PC-3 (cell line): ENCODE measurements around the gene SLC7A1. TPM values are rescaled to one million over a fixed set of nuclear protein-coding genes. Genes with fewer than 3 reads are reported as not detected.

ENCODE experiments used
- ATAC-seq: fragments of 200-7000 bp; cut with Tn5 transposase; 2 replicates; pipeline ENCODE4 v1.9.1; 2020; ENCODE audit warnings: mild to moderate bottlenecking, moderate library complexity
- BruUV-seq: library from RNA; stranded (reverse); fragments of 400-500 nt; replicated peaks from 2 replicates; lab custom pipeline; 2021; lab: Mats Ljungman, UMichigan
- CTCF ChIA-PET: fragments of 300-600 bp; sonication (Branson Sonifier 250); formaldehyde crosslinking; loops from one replicate; lab custom pipeline; 2022; ENCODE audit warnings: antibody characterized with exemption; lab: Charles Lee
- POLR2A ChIA-PET: fragments of 300-600 bp; sonication (Branson Sonifier 250); formaldehyde crosslinking; loops from one replicate; lab custom pipeline; 2022; ENCODE audit warnings: antibody characterized with exemption; ENCODE audit not compliant: unreplicated experiment; lab: Charles Lee
- DNase-seq: peaks from one replicate; pipeline ENCODE4 v3.0.0-alpha.2; 2015
- H2AFZ ChIP-seq: fragments of 300-600 bp; sonication (generic); 2 replicates; pipeline ENCODE4 v1.6.0; 2016; ENCODE audit warnings: antibody characterized with exemption, low read length
- H3F3A ChIP-seq: fragments of 300-600 bp; sonication (generic); one replicate; pipeline ENCODE4 v1.6.0; 2017; ENCODE audit warnings: antibody characterized with exemption, low read length, control low read depth, mild to moderate bottlenecking; ENCODE audit not compliant: unreplicated experiment
- H3K27ac ChIP-seq: fragments of 300-600 bp; sonication (generic); 2 replicates; pipeline ENCODE4 v1.5.1; 2016; ENCODE audit warnings: mild to moderate bottlenecking, low read length
- H3K27me3 ChIP-seq: fragments of 300-600 bp; sonication (generic); 2 replicates; pipeline ENCODE4 v1.6.1; 2016; ENCODE audit warnings: low read length, mixed read lengths
- H3K36me3 ChIP-seq: fragments of 300-600 bp; sonication (generic); 2 replicates; pipeline ENCODE4 v1.6.1; 2016; ENCODE audit warnings: low read depth, mixed run types, low read length, mixed read lengths
- H3K4me1 ChIP-seq: fragments of 300-600 bp; sonication (generic); 2 replicates; pipeline ENCODE4 v1.5.1; 2016; ENCODE audit warnings: low read length; ENCODE audit not compliant: insufficient read depth
- H3K4me2 ChIP-seq: fragments of 300-600 bp; sonication (generic); 2 replicates; pipeline ENCODE4 v1.6.0; 2016; ENCODE audit warnings: low read length
- H3K4me3 ChIP-seq: fragments of 300-600 bp; sonication (generic); 2 replicates; pipeline ENCODE4 v1.5.1; 2016; ENCODE audit warnings: mild to moderate bottlenecking, low read length, mixed read lengths
- H3K79me2 ChIP-seq: fragments of 300-600 bp; sonication (generic); 2 replicates; pipeline ENCODE4 v1.6.1; 2017; ENCODE audit warnings: low read length, mixed read lengths
- H3K9ac ChIP-seq: fragments of 300-600 bp; sonication (generic); 2 replicates; pipeline ENCODE4 v1.6.0; 2016; ENCODE audit warnings: mild to moderate bottlenecking, low read length
- H3K9me2 ChIP-seq: fragments of 300-600 bp; sonication (generic); replicated peaks from 2 replicates; pipeline ENCODE4 v1.6.1; 2016; ENCODE audit warnings: mixed run types, low read length, mixed read lengths
- H3K9me3 ChIP-seq: fragments of 300-600 bp; sonication (generic); 2 replicates; pipeline ENCODE4 v1.6.1; 2016; ENCODE audit warnings: low read length, mixed read lengths
- H4K20me1 ChIP-seq: fragments of 300-600 bp; sonication (generic); 2 replicates; pipeline ENCODE4 v1.6.1; 2016; ENCODE audit warnings: low read length, mixed read lengths
- EZH2 ChIP-seq: fragments of 300-600 bp; sonication (generic); IDR thresholded peaks from one replicate; pipeline ENCODE4 v1.6.1; 2017; ENCODE audit warnings: antibody characterized with exemption, mild to moderate bottlenecking, low read length; ENCODE audit not compliant: unreplicated experiment
- EZH2phosphoT487 ChIP-seq: fragments of 300-600 bp; sonication (generic); IDR thresholded peaks from 2 replicates; pipeline ENCODE4 v1.6.1; 2018; ENCODE audit warnings: mild to moderate bottlenecking, antibody characterized with exemption, low read length, borderline replicate concordance
- intact Hi-C: fragments of 100-400 bp; cut with micrococcal nuclease; formaldehyde crosslinking; loops from 2 replicates; pipeline ENCODE4 v1.9.0; 2023
- total RNA-seq: library from RNA; depleted of rRNA; stranded (reverse); fragments of >200 nt; gene quantifications from 2 replicates; pipeline ENCODE4 v1.2.3, GENCODE V29; 2014
- TF ChIP-seq, protein P1 (sequence below): fragments of 300-600 bp; sonication (generic); conservative IDR thresholded peaks from 2 replicates; pipeline ENCODE4 v1.5.1; 2017; ENCODE audit warnings: antibody characterized with exemption, low read depth, mild to moderate bottlenecking, low read length

The SLC7A1 gene
- total RNA-seq, 1 experiment from 2014 or later = 19.5 TPM

GRCh38 chr13:29500386-29500785, 95.1 kb downstream of the SLC7A1 start:
- H2AFZ ChIP-seq = no peak overlapping the region
- H3F3A ChIP-seq = no peaks in the 10 kb centered on the region
- H3K4me1 ChIP-seq = no peaks in the 10 kb centered on the region
- no peaks in the 10 kb centered on the region for H3K79me2 ChIP-seq
- ATAC-seq (no peak), DNase-seq (no peak)
- no peaks in the 10 kb centered on the region for H3K9me3 ChIP-seq
- H3K4me3 ChIP-seq = no peak overlapping the region
- H3K27me3 ChIP-seq = peaks cover 3% of the 10 kb centered on the region
- TF ChIP-seq EZH2phosphoT487 (no peak), EZH2 (no peak)
- TF ChIP-seq, protein P1, sequence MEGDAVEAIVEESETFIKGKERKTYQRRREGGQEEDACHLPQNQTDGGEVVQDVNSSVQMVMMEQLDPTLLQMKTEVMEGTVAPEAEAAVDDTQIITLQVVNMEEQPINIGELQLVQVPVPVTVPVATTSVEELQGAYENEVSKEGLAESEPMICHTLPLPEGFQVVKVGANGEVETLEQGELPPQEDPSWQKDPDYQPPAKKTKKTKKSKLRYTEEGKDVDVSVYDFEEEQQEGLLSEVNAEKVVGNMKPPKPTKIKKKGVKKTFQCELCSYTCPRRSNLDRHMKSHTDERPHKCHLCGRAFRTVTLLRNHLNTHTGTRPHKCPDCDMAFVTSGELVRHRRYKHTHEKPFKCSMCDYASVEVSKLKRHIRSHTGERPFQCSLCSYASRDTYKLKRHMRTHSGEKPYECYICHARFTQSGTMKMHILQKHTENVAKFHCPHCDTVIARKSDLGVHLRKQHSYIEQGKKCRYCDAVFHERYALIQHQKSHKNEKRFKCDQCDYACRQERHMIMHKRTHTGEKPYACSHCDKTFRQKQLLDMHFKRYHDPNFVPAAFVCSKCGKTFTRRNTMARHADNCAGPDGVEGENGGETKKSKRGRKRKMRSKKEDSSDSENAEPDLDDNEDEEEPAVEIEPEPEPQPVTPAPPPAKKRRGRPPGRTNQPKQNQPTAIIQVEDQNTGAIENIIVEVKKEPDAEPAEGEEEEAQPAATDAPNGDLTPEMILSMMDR = no peak
- BruUV-seq = no TSS peak
- H3K9ac ChIP-seq = no peak overlapping the region
- CTCF ChIA-PET = no interaction called here
- no peaks in the 10 kb centered on the region for H4K20me1 ChIP-seq
- intact Hi-C loops = no loop called here
- H3K27ac ChIP-seq = no peak overlapping the region
- POLR2A ChIA-PET = no interaction called here
- H3K4me2 ChIP-seq = no peak overlapping the region
- no peaks in the 10 kb centered on the region for H3K36me3 ChIP-seq
- H3K9me2 ChIP-seq = no peaks in the 10 kb centered on the region

- intact Hi-C loops = no loop called here
- Histone ChIP-seq H3K9me3 (no peaks in the 10 kb centered on the region), H3K27ac (no peak overlapping the region)
Observed at GRCh38 chr13:29499506-29500165, 95.9 kb downstream of the SLC7A1 start.

More at GRCh38 chr13:29499506-29500165, 95.9 kb downstream of the SLC7A1 start:
- Histone ChIP-seq H3K4me1 (no peaks in the 10 kb centered on the region), H3K36me3 (no peaks in the 10 kb centered on the region), H3K9me2 (no peaks in the 10 kb centered on the region), H4K20me1 (no peaks in the 10 kb centered on the region), H3K4me3 (no peak overlapping the region), H3K9ac (no peak overlapping the region), H3K79me2 (no peaks in the 10 kb centered on the region), H2AFZ (no peak overlapping the region), H3F3A (no peaks in the 10 kb centered on the region), H3K27me3 (peaks cover 3% of the 10 kb centered on the region), H3K4me2 (no peak overlapping the region)
- CTCF ChIA-PET = no interaction called here
- POLR2A ChIA-PET = no interaction called here
- no TSS peak for BruUV-seq
- ATAC-seq (no peak), DNase-seq (no peak)
- TF ChIP-seq, protein P1 = no peak
- TF ChIP-seq EZH2phosphoT487 (no peak), EZH2 (no peak)
